HT-29 (cell line): ENCODE measurements around the gene SCARB1. TPM values are rescaled to one million over a fixed set of nuclear protein-coding genes. Genes with fewer than 3 reads are reported as not detected.

Experiments
- DNase-seq: peaks from one replicate; pipeline ENCODE4 v3.0.0-alpha.2; 2015; ENCODE audit warnings: low spot score
- total RNA-seq: library from RNA; depleted of rRNA; stranded (reverse); fragments of >200 nt; shearing (Covaris generic); gene quantifications from 2 replicates; pipeline ENCODE4 v1.2.3, GENCODE V29; 2014

The SCARB1 gene
- total RNA-seq, 1 experiment from 2014 or later = 83.9 TPM

GRCh38 chr12:124842800-124843510, 20.7 kb downstream of the SCARB1 start:
- no peak for DNase-seq

- DNase-seq = no peak
Observed at GRCh38 chr12:124842073-124842749, 21.5 kb downstream of the SCARB1 start.

GRCh38 chr12:124841558-124841945, 22.1 kb downstream of the SCARB1 start:
- no peak for DNase-seq

- peak; percentile 96 for DNase-seq
Observed at GRCh38 chr12:124837958-124838803, 25.5 kb downstream of the SCARB1 start.

- DNase-seq = no peak
Observed at GRCh38 chr12:124837249-124837897, 26.3 kb downstream of the SCARB1 start.

- DNase-seq = no peak
Observed at GRCh38 chr12:124836759-124837158, 26.9 kb downstream of the SCARB1 start.

- no peak for DNase-seq
Observed at GRCh38 chr12:124835656-124836410, 27.8 kb downstream of the SCARB1 start.

GRCh38 chr12:124834822-124835221, 28.8 kb downstream of the SCARB1 start:
- DNase-seq = no peak

- DNase-seq = no peak
Observed at GRCh38 chr12:124833693-124834122, 30.0 kb downstream of the SCARB1 start.

GRCh38 chr12:124832856-124833255, 30.8 kb downstream of the SCARB1 start:
- DNase-seq = no peak

GRCh38 chr12:124831590-124831989, 32.1 kb downstream of the SCARB1 start:
- no peak for DNase-seq

GRCh38 chr12:124830306-124830705, 33.4 kb downstream of the SCARB1 start:
- DNase-seq = no peak

GRCh38 chr12:124829708-124830304, 33.9 kb downstream of the SCARB1 start:
- peak; percentile 9 for DNase-seq

GRCh38 chr12:124829008-124829707, 34.5 kb downstream of the SCARB1 start:
- DNase-seq = peak; percentile 48

- DNase-seq = peak; percentile 71
Observed at GRCh38 chr12:124828264-124829007, 35.2 kb downstream of the SCARB1 start.

- DNase-seq = no peak
Observed at GRCh38 chr12:124827588-124828184, 36.0 kb downstream of the SCARB1 start.

GRCh38 chr12:124824195-124824594, 39.5 kb downstream of the SCARB1 start:
- DNase-seq = no peak

GRCh38 chr12:124823272-124823970, 40.2 kb downstream of the SCARB1 start:
- DNase-seq = no peak
